ENCODE data around the gene KCNG4. TPM values are rescaled to one million over a fixed set of nuclear protein-coding genes. Genes with fewer than 3 reads are reported as not detected.

The KCNG4 gene
- total and polyA plus RNA-seq, 11 donors, result not detected

GRCh38 chr16:84240455-84240854 is 643 bp upstream of the KCNG4 start:
- TF ChIP-seq POLR2A (IDR thresholded peaks at IDR 0.05) (no peak), CTCF (IDR thresholded peaks at IDR 0.05) (no peak)
- ATAC-seq (no peak), DNase-seq (no peak)
- intact Hi-C loops (cut with DNase I), result no loop called here
- no peak overlapping the region for H3K27ac ChIP-seq
- peaks cover 0 to 9% (median 0%) of the 10 kb centered on the region in 12 donors for H3K4me1 ChIP-seq
- H3K4me3 ChIP-seq, result no peak overlapping the region
- H3K9me3 ChIP-seq, result no peaks in the 10 kb centered on the region
- no peaks in the 10 kb centered on the region for H3K36me3 ChIP-seq
- 69 to 84% (median 81%) methylated on average over 2 of the region's 2 CpGs for WGBS, 4 donors
- H3K27me3 ChIP-seq, result peaks cover 0 to 53% (median 6%) of the 10 kb centered on the region in 9 donors

GRCh38 chr16:84239141-84239769 is 557 bp downstream of the KCNG4 start:
- TF ChIP-seq CTCF (IDR thresholded peaks at IDR 0.05) (no peak), POLR2A (IDR thresholded peaks at IDR 0.05) (no peak)
- no peaks in the 10 kb centered on the region for H3K9me3 ChIP-seq

GRCh38 chr16:84237994-84238750 is 1.6 kb downstream of the KCNG4 start:
- intact Hi-C loops (cut with DNase I), result no loop called here
- Histone ChIP-seq H3K9me3 (no peaks in the 10 kb centered on the region), H3K4me3 (no peak overlapping the region), H3K4me1 (peaks cover 0 to 10% (median 0%) of the 10 kb centered on the region in 12 donors), H3K27me3 (peaks cover 0 to 46% (median 0%) of the 10 kb centered on the region in 9 donors), H3K36me3 (no peaks in the 10 kb centered on the region), H3K27ac (no peak overlapping the region)
- no peak for TF ChIP-seq POLR2A (IDR thresholded peaks at IDR 0.05)
- TF ChIP-seq CTCF (IDR thresholded peaks at IDR 0.05), result no peak
- DNase-seq (no peak), ATAC-seq (no peak)
- WGBS, 4 donors, result 79 to 87% (median 86%) methylated on average over 17 of the region's 17 CpGs

More at GRCh38 chr16:84239141-84239769, 557 bp downstream of the KCNG4 start:
- H3K4me3 ChIP-seq, result no peak overlapping the region
- peaks cover 0 to 9% (median 0%) of the 10 kb centered on the region in 12 donors for H3K4me1 ChIP-seq
- DNase-seq, result no peak
- peaks cover 0 to 47% (median 6%) of the 10 kb centered on the region in 9 donors for H3K27me3 ChIP-seq
- intact Hi-C loops (cut with DNase I), result no loop called here
- no peak for ATAC-seq
- WGBS, 4 donors, result 46 to 50% (median 49%) methylated on average over 10 of the region's 10 CpGs
- H3K27ac ChIP-seq, result no peak overlapping the region
- no peaks in the 10 kb centered on the region for H3K36me3 ChIP-seq

GRCh38 chr16:84236671-84237070 is 3.1 kb downstream of the KCNG4 start:
- Histone ChIP-seq H3K27me3 (peaks cover 0 to 31% (median 0%) of the 10 kb centered on the region in 9 donors), H3K4me3 (no peak overlapping the region), H3K27ac (no peak overlapping the region), H3K4me1 (peaks cover 0 to 10% (median 0%) of the 10 kb centered on the region in 12 donors), H3K9me3 (no peaks in the 10 kb centered on the region), H3K36me3 (no peaks in the 10 kb centered on the region)
- no peak for TF ChIP-seq CTCF (IDR thresholded peaks at IDR 0.05)
- no peak for TF ChIP-seq POLR2A (IDR thresholded peaks at IDR 0.05)
- no peak for DNase-seq
- ATAC-seq, result no peak
- intact Hi-C loops (cut with DNase I), result no loop called here
- 84 to 93% (median 91%) methylated on average over 24 to 25 of the region's 25 CpGs for WGBS, 4 donors
